Adipose tissue (tissue), 3 donors: Measurements from ENCODE around the gene CAMK2D. TPM values are rescaled to one million over a fixed set of nuclear protein-coding genes. Genes with fewer than 3 reads are reported as not detected.

Source experiments
- H3K27ac ChIP-seq: one replicate; pipeline ENCODE4 v1.5.1; 2013; ENCODE audit warnings: low read depth, low read length
- WGBS, 3 donors: extraction: QIAGEN DNeasy Blood & Tissue Kit; methylation state at CpG; one replicate each; pipeline ENCODE4 v1.1.7; 2013; 5-methylcytosine and 5-hydroxymethylcytosine counted together
- polyA plus RNA-seq, 3 donors: library from polyadenylated mRNA; stranded (reverse); fragments of 200-250 nt; gene quantifications; one replicate each; pipeline ENCODE4 v1.2.3, GENCODE V29; 2013
- donor health status: healthy with polysubstance abuse.
- donor health status: Bipolar disorder and iron deficiency.
- donor health status: healthy.

Gene CAMK2D
- polyA plus RNA-seq, 3 donors: 6.1 to 28.6 (median 26.5) TPM

- WGBS, 3 donors: 92 to 100% (median 95%) methylated on average over 5 to 6 of the region's 6 CpGs
- no peak overlapping the region for H3K27ac ChIP-seq
Measured at GRCh38 chr4:113483131-113483530, 278.4 kb downstream of the CAMK2D start.

GRCh38 chr4:113482325-113482724, 279.2 kb downstream of the CAMK2D start:
- H3K27ac ChIP-seq: no peak overlapping the region

- H3K27ac ChIP-seq: no peak overlapping the region
Measured at GRCh38 chr4:113481820-113482219, 279.7 kb downstream of the CAMK2D start.

GRCh38 chr4:113480109-113480508, 281.4 kb downstream of the CAMK2D start:
- WGBS, 3 donors: 92 to 97% (median 94%) methylated on average over 12 of the region's 12 CpGs
- no peak overlapping the region for H3K27ac ChIP-seq

- H3K27ac ChIP-seq: no peak overlapping the region
- WGBS, 3 donors: 90 to 94% (median 93%) methylated on average over 2 of the region's 2 CpGs
Measured at GRCh38 chr4:113478032-113478431, 283.5 kb downstream of the CAMK2D start.

GRCh38 chr4:113476800-113477199, 284.7 kb downstream of the CAMK2D start:
- 90 to 97% (median 97%) methylated on average over 2 of the region's 2 CpGs for WGBS, 3 donors
- no peak overlapping the region for H3K27ac ChIP-seq

- H3K27ac ChIP-seq: no peak overlapping the region
Measured at GRCh38 chr4:113474017-113474416, 287.5 kb downstream of the CAMK2D start.

GRCh38 chr4:113472864-113473263, 288.7 kb downstream of the CAMK2D start:
- WGBS, 3 donors: 63 to 69% (median 66%) methylated on average over 1 of the region's 1 CpG
- H3K27ac ChIP-seq: no peak overlapping the region

GRCh38 chr4:113471146-113471860, 290.2 kb downstream of the CAMK2D start:
- H3K27ac ChIP-seq: no peak overlapping the region
- WGBS, 3 donors: 60 to 90% (median 74%) methylated on average over 4 of the region's 4 CpGs

GRCh38 chr4:113469926-113470325, 291.6 kb downstream of the CAMK2D start:
- 92 to 100% (median 97%) methylated on average over 1 of the region's 1 CpG for WGBS, 3 donors
- H3K27ac ChIP-seq: no peak overlapping the region

- H3K27ac ChIP-seq: no peak overlapping the region
- 90 to 100% (median 95%) methylated on average over 1 of the region's 1 CpG for WGBS, 3 donors
Measured at GRCh38 chr4:113469023-113469390, 292.5 kb downstream of the CAMK2D start.

- 43 to 74% (median 56%) methylated on average over 8 of the region's 8 CpGs for WGBS, 3 donors
- H3K27ac ChIP-seq: peak overlapping the region; percentile 72
Measured at GRCh38 chr4:113468165-113469022, 293.1 kb downstream of the CAMK2D start.

- peak overlapping the region; percentile 72 for H3K27ac ChIP-seq
- WGBS, 3 donors: 62 to 82% (median 63%) methylated on average over 2 of the region's 2 CpGs
Measured at GRCh38 chr4:113467581-113467980, 294.0 kb downstream of the CAMK2D start.

- WGBS, 3 donors: 88 to 100% (median 92%) methylated on average over 1 of the region's 1 CpG
- H3K27ac ChIP-seq: no peak overlapping the region
Measured at GRCh38 chr4:113462286-113462685, 299.3 kb downstream of the CAMK2D start.

- H3K27ac ChIP-seq: no peak overlapping the region
Measured at GRCh38 chr4:113461281-113461680, 300.3 kb downstream of the CAMK2D start.

- H3K27ac ChIP-seq: no peak overlapping the region
Measured at GRCh38 chr4:113457886-113458285, 303.7 kb downstream of the CAMK2D start.

- WGBS, 3 donors: 93 to 98% (median 97%) methylated on average over 8 of the region's 8 CpGs
- no peak overlapping the region for H3K27ac ChIP-seq
Measured at GRCh38 chr4:113457121-113457520, 304.4 kb downstream of the CAMK2D start.

GRCh38 chr4:113455061-113455460, 306.5 kb downstream of the CAMK2D start:
- 84 to 92% (median 88%) methylated on average over 2 of the region's 2 CpGs for WGBS, 3 donors
- H3K27ac ChIP-seq: no peak overlapping the region

- 42 to 53% (median 43%) methylated on average over 4 of the region's 4 CpGs for WGBS, 3 donors
- no peak overlapping the region for H3K27ac ChIP-seq
Measured at GRCh38 chr4:113452868-113453620, 308.5 kb downstream of the CAMK2D start.
